OCI-LY1 (cell line): Measurements from ENCODE around the gene KIAA0319L.

Source experiments
- H2AFZ ChIP-seq: fragments of 200-600 bp; sonication (generic), shearing (Covaris generic); 2 replicates; pipeline ENCODE4 v1.6.0; 2014; ENCODE audit warnings: antibody characterized with exemption, mild to moderate bottlenecking, low read length
- H3F3A ChIP-seq: fragments of 200-600 bp; sonication (generic), shearing (Covaris generic); 2 replicates; pipeline ENCODE4 v1.6.0; 2014; ENCODE audit warnings: mild to moderate bottlenecking, antibody characterized with exemption, low read length, moderate library complexity; ENCODE audit not compliant: insufficient read depth
- H3K27ac ChIP-seq: fragments of 200-600 bp; sonication (generic); 2 replicates; pipeline ENCODE4 v1.5.1; 2014; ENCODE audit warnings: low read length, mixed run types, mild to moderate bottlenecking, low read depth; ENCODE audit not compliant: poor library complexity, severe bottlenecking
- H3K27me3 ChIP-seq: fragments of 200-600 bp; sonication (generic); 2 replicates; pipeline ENCODE4 v1.6.0; 2014; ENCODE audit warnings: antibody characterized with exemption, mild to moderate bottlenecking, low read length, moderate library complexity; ENCODE audit not compliant: insufficient read depth
- H3K36me3 ChIP-seq: fragments of 200-600 bp; sonication (generic); 2 replicates; pipeline ENCODE4 v1.6.1; 2014; ENCODE audit warnings: mild to moderate bottlenecking, antibody characterized with exemption, low read length, moderate library complexity, mixed read lengths; ENCODE audit not compliant: insufficient read depth
- H3K4me1 ChIP-seq: fragments of 200-600 bp; sonication (generic); 2 replicates; pipeline ENCODE4 v1.5.1; 2014; ENCODE audit warnings: mild to moderate bottlenecking, low read length, moderate library complexity; ENCODE audit not compliant: insufficient read depth, severe bottlenecking
- H3K4me2 ChIP-seq: fragments of 200-600 bp; sonication (generic), shearing (Covaris generic); 2 replicates; pipeline ENCODE4 v1.6.1; 2014; ENCODE audit warnings: low read length
- H3K4me3 ChIP-seq: fragments of 200-600 bp; sonication (generic); 2 replicates; pipeline ENCODE4 v1.5.1; 2014; ENCODE audit warnings: low read length, low read depth, mild to moderate bottlenecking, mixed read lengths; ENCODE audit not compliant: poor library complexity, severe bottlenecking
- H3K79me2 ChIP-seq: fragments of 200-600 bp; shearing (Covaris generic); 2 replicates; pipeline ENCODE4 v1.6.1; 2016; ENCODE audit warnings: mixed run types, low read length, mixed read lengths; ENCODE audit not compliant: insufficient read depth
- H3K9ac ChIP-seq: fragments of 200-600 bp; sonication (generic), shearing (Covaris generic); 2 replicates; pipeline ENCODE4 v1.6.1; 2014; ENCODE audit warnings: mild to moderate bottlenecking, low read length, mixed read lengths
- H3K9me2 ChIP-seq: fragments of 200-600 bp; sonication (generic), shearing (Covaris generic); 2 replicates; pipeline ENCODE4 v1.6.1; 2014; ENCODE audit warnings: low read depth, mild to moderate bottlenecking, low read length, mixed read lengths
- H3K9me3 ChIP-seq: fragments of 200-600 bp; shearing (Covaris generic); 2 replicates; pipeline ENCODE4 v1.6.1; 2014; ENCODE audit warnings: low read length, mixed read lengths
- H4K20me1 ChIP-seq: fragments of 200-600 bp; sonication (generic), shearing (Covaris generic); 2 replicates; pipeline ENCODE4 v1.6.0; 2016; ENCODE audit warnings: mild to moderate bottlenecking, low read length; ENCODE audit not compliant: insufficient read depth
- CTCF ChIP-seq: fragments of 200-600 bp; sonication (generic), shearing (Covaris generic); IDR thresholded peaks from 2 replicates; pipeline ENCODE4 v1.5.1; 2017; ENCODE audit warnings: mild to moderate bottlenecking, antibody characterized with exemption, low read length, moderate library complexity, mixed read lengths
- EZH2 ChIP-seq: fragments of 200-600 bp; sonication (generic), shearing (Covaris generic); IDR thresholded peaks from 2 replicates; pipeline ENCODE4 v1.8.0; 2017; ENCODE audit warnings: borderline replicate concordance, mixed run types, mild to moderate bottlenecking, antibody characterized with exemption, low read length, moderate library complexity, mixed read lengths

KIAA0319L gene

GRCh38 chr1:35461966-35462651, 95.1 kb downstream of the KIAA0319L start:
- Histone ChIP-seq H3F3A (0 out of 2 replicates have a peak, but pooled peaks cover 3% of the 10 kb centered on the region), H3K27ac (no peak overlapping the region), H4K20me1 (no peaks in the 10 kb centered on the region), H3K4me2 (no peak overlapping the region), H3K9ac (no peak overlapping the region), H3K36me3 (peaks cover 49% of the 10 kb centered on the region), H3K9me3 (peaks cover 3% of the 10 kb centered on the region; the same call in 1 of the 2 replicates), H3K27me3 (no peaks in the 10 kb centered on the region), H3K4me3 (no peak overlapping the region), H2AFZ (no peak overlapping the region), H3K79me2 (no peaks in the 10 kb centered on the region), H3K4me1 (peaks cover 12% of the 10 kb centered on the region), H3K9me2 (no peaks in the 10 kb centered on the region)
- TF ChIP-seq CTCF (no peak), EZH2 (no peak)

DNA sequence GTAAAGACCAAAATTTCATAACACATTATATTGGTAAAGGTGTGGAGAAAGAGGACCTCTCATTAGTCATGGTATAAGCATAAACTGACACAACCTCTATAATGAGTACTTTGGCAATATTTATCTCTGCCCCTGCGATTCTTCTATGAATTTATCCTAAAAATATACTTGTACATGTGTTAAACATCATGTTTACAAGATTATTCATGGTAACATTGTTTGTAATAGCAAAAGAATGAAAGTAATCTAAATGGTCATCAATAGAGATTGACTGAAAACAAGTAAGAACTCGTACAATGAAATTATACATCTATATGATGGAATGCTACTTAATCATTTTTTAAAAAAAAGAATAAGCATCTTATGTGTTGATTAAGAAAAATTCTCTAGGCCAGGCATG, 96.4 kb downstream of the KIAA0319L start:
- Histone ChIP-seq H3K4me1 (peaks cover 12% of the 10 kb centered on the region), H3F3A (0 out of 2 replicates have a peak, but pooled peaks cover 3% of the 10 kb centered on the region), H3K27ac (no peak overlapping the region), H4K20me1 (no peaks in the 10 kb centered on the region), H3K9me3 (peaks cover under 1% of the 10 kb centered on the region; the same call in 1 of the 2 replicates), H3K36me3 (peaks cover 39% of the 10 kb centered on the region), H3K4me2 (no peak overlapping the region), H3K9me2 (no peaks in the 10 kb centered on the region), H2AFZ (no peak overlapping the region), H3K4me3 (no peak overlapping the region), H3K79me2 (no peaks in the 10 kb centered on the region), H3K9ac (no peak overlapping the region), H3K27me3 (no peaks in the 10 kb centered on the region)
- no peak for TF ChIP-seq CTCF
- TF ChIP-seq EZH2: no peak

GRCh38 chr1:35454616-35455015, 102.6 kb downstream of the KIAA0319L start:
- Histone ChIP-seq H3K27ac (no peak overlapping the region), H3K79me2 (no peaks in the 10 kb centered on the region), H3K36me3 (peaks cover 16% of the 10 kb centered on the region; the same call in 1 of the 2 replicates), H2AFZ (no peak overlapping the region), H3K9ac (no peak overlapping the region), H3F3A (no peaks in the 10 kb centered on the region), H3K9me3 (no peaks in the 10 kb centered on the region), H3K4me2 (no peak overlapping the region), H3K9me2 (no peaks in the 10 kb centered on the region), H4K20me1 (no peaks in the 10 kb centered on the region), H3K27me3 (no peaks in the 10 kb centered on the region), H3K4me1 (peaks cover 23% of the 10 kb centered on the region), H3K4me3 (no peak overlapping the region)
- no peak; the same call in 1 of the 2 replicates for TF ChIP-seq CTCF
- no peak for TF ChIP-seq EZH2
